PC-9 (cell line): ENCODE measurements around the gene FERMT3.

Experiments
- CTCF ChIP-seq: fragments of 200-600 bp; sonication (generic); conservative IDR thresholded peaks from 2 replicates; pipeline ENCODE4 v1.6.1; 2017; ENCODE audit warnings: mixed run types, antibody characterized with exemption, mild to moderate bottlenecking, moderate library complexity
- EZH2 ChIP-seq: fragments of 200-600 bp; sonication (generic); IDR thresholded peaks from 2 replicates; pipeline ENCODE4 v1.8.0; 2017; ENCODE audit warnings: antibody characterized with exemption, low read depth

GRCh38 chr11:64161037-64161436 lies 45.5 kb upstream of the FERMT3 start:
- TF ChIP-seq CTCF: no peak
- no peak for TF ChIP-seq EZH2
